ENCODE measurements around the gene SDK1.

The SDK1 gene

DNA sequence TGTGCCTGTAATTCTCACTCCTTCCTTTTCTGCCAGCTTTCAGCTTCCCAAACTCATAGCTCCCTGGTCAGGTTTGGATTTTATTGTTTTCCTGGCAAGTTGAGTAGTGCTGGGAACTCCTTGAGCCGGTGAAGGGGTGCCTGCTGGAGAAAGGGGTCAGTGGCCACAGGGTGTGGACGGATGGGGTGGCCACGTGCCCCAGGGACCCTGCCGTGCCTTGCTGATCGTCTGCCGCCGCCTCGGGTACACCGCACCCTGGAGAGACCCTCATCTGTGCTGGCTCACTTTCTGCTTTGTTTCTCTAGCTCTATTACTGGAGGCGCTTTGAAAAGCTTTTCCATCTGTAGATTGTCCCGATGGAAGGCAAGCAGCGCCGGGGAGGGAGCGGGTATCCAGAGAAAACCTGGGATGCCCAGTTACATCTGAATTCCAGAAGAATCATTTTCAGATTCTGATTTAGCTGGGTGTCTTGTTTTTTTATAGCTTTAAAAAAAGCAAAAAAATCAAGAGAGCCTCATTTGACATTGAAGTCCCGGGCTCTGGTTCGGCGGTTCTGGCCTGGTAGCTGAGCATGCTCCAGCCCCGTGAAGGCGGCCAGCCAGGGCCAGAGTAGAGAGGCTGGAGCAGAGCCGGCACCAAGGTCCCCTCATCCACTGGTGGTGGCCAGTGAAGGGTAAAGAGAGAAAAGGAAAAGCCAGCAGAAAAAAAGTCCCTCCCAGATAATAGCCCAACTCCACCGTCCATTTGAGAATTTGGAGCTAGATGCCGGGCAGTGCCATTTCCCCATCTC lies 870.1 kb downstream of the SDK1 start:
- no peak for ATAC-seq

DNA sequence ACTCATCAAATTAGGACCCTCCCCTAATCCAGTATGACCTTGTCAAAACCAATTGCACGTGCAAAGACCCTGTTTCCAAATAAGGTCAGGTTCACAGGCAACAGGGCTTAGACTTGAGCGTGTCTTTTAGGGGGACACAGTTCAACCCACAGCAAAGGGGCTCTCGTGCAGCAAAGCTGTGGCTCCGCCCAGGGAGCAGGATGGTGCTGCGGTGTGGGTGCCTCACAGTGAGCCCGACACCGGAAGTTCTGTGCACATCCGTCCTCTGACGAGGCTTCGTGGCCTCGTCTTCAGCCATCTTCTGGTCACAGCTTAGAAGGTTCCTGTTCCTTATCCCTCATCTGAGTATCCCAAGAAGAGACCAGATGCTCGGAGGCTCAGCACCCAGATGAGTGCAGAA lies 871.8 kb downstream of the SDK1 start:
- ATAC-seq = no peak

DNA sequence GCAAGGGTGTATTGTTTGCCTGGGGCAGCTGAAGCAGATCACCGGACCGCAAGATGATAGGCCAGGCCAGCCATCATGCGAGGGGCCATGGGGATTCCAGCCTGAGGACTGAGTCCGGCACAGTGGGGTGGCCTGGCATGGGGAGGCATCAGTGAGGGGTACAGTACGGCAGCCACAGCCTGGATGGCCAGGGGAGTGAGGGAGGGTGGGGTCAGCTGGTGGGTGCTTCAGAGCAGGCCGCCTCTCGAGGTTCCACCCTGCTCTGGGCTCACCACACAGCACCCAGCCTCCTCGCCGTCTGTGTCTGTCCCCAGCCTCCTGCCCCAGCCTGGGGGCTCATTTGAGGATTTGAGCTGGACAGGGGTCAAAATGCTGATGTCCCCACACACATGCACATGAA lies 872.6 kb downstream of the SDK1 start:
- ATAC-seq = no peak

DNA sequence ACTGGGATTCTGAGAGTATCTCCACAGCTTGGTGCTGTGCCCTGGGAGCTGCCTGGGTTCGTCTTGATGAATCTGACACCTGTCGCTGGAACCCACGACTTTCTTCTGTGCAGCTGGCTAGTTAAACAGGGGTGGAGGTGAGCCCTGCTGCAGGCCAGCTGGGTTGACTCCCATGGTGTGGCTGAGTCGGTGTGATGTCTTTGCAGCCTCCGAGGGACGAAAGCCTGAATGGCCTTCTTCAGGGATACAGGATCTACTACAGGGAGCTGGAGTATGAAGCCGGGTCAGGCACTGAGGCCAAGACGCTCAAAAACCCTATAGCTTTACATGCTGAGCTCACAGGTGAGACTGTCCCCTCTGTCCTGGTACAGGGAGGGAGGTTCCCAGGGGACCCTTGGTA lies 873.0 kb downstream of the SDK1 start:
- ATAC-seq = no peak

DNA sequence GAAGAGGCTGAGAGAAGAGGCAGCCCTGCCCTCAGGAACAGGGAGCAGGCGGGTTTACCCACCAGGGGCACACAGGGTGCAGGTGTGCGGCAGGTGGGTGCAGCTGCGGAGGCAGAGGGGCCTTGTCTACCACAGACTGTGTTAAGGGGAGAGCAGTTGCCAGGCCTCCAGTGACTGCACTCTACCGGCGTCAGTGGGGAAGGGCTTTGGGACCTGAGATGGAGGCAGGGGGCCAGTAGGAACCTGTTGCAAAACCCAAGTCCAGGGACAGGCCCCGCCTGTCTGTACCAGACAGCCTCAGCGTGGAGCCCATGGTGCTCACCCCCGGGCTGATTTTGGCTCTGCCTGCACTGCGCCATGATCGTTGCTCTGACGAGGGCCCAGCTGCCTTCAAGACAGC lies 873.4 kb downstream of the SDK1 start:
- no peak for ATAC-seq

DNA sequence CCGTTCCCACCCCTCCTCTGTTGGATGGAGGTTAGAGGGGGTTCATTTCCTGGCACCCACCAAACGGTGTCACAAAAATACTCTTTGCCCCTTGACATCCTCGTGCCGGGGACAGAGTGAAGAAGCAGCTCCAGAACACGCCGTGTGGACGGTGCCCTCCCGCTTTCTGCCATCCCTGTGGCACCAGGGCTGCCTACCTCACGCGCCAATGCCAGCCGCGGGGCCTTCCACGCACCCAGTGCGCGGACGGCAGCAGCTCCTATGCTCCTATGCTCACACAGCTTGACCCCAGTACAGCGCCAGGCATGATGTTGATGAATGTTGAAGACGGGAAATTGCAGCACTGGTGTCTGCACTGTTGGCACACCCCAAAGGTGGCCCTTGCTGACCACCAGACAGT lies 873.8 kb downstream of the SDK1 start:
- no peak for ATAC-seq

DNA sequence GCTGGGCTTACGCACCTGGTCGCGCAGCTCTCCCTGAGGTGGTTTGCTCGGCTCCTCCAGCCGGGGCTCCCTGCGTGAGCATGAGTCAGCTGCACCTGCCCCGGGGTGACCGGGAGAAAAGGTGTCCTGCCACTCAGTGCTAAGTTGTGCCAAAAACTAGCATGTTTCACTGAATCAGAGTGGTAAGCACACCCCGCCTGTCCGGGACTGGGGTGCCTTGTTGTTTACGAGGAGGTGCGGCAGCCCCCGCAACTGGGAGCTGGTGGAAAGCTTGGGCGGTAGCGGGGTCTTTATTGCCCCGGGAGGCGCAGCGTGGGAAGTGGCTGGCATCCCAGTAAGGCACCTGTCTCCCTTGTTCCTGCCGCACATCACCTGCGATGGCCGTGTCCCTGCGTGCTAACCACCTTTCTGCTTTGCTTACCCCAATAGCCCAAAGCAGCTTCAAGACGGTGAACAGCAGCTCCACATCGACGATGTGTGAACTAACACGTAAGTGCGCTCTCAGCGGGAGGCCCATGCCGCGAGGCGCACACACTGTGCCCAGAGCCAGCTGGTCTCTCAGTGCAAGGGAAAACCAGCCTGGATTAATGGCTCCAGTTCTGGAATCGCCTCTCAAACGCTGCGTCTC lies 874.4 kb downstream of the SDK1 start:
- ATAC-seq = no peak

DNA sequence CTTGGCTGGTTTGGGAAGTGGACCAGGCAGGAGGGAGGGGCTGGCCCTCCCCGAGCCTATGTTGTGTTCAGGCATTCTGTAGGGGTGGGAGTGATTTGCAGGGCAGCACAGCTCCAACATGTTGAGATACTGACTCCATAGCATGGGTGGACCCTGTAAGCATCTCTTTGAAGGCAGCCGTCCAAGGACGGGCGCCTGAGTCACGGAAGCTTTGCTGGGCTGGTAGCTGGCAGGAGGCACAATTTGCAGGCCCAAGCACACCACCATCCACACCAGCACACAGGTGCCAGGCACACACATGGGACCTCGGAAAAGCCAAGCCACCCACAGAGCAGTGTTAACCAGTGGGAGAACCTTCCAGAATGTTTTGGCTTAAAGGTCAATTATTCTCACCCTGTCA lies 875.9 kb downstream of the SDK1 start:
- ATAC-seq = no peak

DNA sequence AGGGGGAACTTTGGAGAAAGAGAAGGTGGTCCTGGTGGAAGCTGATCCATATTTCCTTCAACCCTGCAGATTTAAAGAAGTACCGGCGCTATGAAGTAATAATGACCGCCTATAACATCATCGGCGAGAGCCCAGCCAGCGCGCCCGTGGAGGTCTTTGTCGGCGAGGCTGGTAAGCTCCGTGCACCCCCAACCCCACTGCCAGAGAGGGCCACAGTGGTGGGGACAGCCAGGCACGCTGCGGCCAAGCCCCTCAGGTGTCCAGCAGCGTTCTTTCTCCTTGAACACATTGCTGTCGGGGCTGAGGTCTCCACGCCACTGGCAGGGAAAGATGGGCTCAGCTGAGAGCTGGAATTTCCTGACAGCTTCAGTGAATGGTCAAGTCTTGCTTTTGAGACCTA lies 877.4 kb downstream of the SDK1 start:
- ATAC-seq = no peak

DNA sequence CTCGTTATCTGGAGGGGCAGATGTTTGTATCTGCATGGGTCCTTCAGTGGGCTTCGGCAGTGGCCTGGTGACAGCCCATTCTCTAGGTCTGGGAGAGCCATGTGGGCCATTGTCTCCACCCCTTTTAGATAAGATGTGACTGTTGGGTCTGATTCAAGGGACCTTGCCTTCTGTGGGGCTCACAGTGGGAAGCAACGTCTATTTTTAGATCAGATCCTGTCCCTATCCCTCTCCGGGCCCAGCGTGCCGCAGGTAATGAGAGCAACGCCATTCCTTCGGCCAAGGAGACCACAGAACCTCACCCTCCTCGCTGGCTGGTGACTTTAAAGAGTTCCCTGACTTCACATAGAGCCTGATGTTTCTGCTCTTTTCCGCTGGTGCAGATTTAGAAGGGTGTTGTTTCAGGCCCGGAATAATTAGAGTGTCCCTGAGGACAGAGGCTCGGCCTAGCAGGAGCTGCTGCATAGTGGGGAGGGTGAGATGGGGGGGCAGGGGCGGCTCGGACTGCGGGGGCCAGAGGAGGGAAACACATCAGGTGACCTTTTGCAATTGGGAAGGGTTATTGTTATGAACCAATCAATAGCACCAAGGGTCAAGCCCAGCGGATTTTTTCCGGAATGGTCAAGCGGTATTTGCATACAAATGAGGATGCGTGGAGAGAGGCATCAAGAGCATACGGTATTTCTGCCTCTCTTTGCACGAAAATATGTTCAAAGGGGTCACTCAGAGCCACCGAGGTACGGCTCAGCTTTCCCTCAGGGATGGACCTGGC lies 878.0 kb downstream of the SDK1 start:
- ATAC-seq = no peak

DNA sequence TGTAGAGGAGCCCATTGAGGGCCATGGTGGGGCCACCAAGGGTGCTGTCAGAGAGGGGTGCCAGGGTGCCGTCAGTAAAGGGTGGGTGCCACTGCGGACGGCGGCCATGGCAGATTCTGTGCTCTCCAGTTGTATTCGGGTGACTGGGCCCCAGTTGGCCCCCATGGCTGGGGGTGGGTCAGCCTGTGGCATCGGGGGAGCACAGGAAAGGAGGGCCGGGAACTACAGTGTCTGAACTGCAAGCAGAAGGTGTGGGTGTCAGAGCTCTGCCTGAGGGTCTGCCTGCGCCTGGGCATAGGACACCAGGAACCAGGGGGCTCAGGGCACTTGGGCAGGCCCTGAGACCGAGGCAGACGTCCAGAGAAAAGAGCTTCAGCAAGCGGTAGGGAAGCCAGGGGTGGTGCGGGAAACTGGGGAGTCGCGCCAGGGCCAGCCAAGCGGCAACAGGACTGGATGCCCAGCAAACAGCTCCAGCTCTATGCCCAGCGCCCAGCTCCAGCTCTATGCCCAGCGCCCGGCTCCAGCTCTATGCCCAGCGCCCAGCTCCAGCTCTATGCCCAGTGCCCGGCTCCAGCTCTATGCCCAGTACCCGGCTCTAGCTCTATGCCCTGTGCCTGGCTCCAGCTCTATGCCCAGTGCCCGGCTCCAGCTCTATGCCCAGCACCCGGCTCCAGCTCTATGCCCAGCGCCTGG lies 878.8 kb downstream of the SDK1 start:
- no peak for ATAC-seq

DNA sequence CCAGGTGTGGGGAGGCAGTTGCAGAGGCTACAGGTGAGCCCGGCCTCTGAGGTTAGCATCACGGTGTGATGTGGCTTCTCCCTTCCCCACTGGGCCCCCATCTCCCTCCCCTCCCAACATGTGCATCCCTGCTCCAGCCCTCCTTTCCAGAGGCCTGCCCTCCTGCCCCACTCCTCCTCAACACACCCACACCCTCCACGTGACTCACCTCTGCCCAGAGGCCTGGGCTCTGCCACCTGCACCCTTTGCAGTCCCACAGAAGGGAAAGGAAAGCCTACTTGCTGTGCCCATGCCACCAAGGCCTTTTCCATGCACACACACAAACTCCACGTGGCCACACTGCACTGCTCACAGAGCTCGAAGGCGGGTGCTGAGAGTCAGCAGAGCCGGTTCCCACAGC lies 880.4 kb downstream of the SDK1 start:
- ATAC-seq = no peak

DNA sequence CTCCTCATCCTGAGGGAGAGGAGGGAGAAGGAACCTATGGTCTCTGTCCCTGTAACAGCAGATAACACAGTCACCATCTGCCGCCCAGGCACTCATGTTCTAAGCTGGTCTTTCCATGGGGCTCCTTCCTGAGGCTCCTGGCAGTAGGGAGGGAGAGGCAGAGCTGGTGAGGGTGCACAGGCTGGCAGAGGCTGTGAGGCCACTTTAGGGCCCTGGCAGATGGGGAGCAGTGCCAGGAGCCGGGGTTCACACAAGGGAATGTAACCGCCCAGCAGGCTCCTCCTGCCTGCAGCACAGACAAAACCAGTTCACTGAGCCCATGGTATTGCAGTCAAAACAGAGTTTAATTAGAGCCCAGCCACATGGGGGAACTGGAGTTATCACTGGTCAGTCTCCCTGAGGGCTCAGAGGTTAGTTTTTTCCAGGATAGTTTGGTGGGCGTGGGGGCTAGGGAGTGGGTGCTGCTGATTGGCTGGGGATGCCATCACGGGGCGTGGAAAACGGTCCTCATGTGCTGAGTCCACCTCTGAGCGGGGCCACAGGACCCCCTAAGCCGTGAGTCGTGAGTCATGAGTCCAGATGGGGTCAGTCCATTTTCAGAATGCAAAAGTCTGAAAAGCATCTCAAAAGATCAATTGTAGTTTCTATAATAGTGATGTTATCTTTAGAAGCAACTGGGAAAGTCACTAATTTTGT lies 881.7 kb downstream of the SDK1 start:
- no peak for ATAC-seq

DNA sequence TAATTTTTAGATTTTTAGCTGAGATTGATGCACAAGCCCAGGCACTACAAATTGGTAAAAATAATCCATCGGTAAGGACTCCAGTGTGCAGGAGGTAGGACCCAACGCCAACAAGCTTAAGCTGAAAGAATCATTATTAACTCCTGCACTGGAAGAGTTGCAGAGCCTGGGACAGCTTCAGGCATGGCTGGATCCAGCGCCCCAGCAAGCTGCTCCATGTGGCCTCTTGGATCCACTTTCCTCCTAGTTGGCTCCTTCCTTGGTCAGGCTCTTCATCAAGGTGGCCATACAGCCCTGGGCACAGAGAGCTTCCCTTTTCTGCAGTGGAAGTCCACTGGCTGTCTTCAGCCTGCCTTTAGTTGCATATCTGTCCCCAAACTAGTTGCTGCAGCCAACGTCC lies 883.6 kb downstream of the SDK1 start:
- ATAC-seq = no peak

DNA sequence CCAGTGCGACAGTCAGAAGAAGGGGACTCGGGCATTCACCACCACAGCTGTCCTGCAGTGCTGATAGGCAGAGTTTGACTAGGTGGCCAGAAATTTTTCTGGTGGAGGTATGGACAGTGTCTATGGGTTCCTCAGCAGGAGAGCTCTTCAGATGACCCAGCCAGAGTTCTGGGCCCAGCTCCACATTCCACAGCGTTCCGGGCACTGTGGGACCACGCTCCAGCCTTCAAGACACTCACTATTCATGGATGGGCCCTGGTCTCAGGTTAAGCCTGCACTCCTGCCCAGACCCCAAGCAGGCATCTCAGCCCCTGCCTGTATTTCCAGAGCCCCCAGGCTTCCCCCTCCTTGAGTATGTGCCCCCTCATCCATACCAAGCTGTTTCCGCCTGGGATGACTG lies 884.1 kb downstream of the SDK1 start:
- ATAC-seq = no peak

DNA sequence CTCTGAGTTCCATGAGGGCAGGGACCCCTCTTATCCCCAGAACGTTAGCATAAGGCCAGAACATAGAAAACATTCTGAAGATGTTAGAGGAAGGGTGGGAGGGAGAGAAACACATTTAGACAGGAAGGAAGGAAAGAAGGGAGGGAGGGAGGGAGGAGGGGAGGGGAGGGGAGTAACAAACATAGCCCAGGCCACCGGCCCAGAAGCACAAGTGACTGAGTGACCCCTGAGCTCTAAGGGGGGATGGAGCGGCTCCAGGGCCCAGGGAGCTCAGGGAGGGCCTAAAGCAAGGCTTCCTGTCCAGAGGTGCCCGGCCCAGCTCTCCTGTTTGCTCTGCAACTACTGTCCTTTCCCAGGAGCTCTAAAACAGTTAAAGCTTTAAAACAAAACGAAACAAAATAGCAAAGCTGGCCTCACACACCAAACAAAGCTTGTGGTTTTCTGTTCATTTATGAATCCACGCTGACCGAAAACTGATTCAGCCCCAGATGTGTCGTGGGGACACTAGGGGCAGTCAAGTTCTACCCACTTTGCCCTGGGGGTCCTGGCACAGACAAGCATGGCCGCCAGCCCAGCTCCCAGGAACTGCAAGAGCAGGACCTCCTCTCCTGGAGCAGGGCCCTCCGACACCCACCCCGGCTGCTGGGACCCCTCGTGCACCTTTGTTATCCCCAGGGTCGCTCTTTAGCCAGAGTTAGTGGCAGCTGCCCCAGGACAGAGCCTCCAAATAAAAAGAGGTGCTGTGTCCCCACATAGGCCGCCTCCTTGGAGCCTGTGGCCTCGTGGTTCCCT lies 884.9 kb downstream of the SDK1 start:
- no peak for ATAC-seq

DNA sequence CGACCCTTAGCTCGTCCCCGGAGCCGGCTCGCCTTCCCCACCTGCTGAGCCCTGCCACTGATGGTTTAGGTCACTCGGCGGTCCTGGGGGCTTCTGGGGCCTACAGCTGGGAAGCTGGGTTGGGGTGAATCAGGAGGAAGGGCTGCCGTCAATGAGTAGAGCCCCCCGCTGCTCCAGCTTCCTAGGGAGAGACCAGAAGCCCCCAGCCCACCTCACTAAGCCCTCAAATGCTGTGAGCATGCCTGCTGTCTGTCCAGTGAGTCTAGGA lies 885.4 kb downstream of the SDK1 start:
- ATAC-seq = no peak

DNA sequence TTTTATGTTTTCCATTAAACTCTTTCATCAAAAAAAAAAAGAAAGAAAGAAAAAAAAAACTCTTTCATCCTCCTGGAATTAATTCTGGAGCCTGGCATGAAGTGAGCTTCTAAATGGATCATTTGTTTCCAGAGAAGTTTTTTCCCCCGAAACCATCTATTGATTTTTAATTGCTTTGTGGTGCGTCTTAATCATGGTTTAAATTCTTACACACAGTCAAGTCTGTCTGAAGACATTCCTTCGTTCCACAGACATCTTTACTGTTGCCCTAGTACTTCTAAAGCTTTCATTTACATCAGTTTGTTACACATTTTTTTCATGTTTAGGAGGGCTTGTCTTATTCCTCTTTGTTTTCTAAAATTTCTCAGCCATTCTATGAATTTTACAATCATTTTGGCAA lies 887.6 kb downstream of the SDK1 start:
- no peak for ATAC-seq

DNA sequence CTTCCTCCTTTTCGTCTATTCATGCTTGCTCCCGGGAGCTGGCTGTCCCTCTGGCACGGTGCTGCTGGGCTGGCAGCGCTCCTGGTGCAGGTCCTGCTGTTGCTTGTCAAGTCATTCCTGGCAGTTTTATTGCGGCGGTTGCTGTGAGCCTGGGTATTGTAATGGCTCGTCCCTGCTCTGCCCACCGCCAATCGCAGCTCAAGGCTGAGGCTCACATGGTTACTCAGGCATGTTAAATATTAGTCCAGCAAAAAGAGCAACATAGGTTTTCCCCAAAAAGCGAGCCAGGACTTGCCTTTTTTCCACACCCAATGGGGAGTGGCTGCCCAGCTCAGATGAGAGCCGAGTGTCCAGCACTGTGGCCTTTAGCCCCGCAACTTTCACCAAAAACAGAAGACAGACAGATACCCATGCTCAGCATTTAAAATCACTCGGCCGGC lies 888.1 kb downstream of the SDK1 start:
- ATAC-seq = no peak

DNA sequence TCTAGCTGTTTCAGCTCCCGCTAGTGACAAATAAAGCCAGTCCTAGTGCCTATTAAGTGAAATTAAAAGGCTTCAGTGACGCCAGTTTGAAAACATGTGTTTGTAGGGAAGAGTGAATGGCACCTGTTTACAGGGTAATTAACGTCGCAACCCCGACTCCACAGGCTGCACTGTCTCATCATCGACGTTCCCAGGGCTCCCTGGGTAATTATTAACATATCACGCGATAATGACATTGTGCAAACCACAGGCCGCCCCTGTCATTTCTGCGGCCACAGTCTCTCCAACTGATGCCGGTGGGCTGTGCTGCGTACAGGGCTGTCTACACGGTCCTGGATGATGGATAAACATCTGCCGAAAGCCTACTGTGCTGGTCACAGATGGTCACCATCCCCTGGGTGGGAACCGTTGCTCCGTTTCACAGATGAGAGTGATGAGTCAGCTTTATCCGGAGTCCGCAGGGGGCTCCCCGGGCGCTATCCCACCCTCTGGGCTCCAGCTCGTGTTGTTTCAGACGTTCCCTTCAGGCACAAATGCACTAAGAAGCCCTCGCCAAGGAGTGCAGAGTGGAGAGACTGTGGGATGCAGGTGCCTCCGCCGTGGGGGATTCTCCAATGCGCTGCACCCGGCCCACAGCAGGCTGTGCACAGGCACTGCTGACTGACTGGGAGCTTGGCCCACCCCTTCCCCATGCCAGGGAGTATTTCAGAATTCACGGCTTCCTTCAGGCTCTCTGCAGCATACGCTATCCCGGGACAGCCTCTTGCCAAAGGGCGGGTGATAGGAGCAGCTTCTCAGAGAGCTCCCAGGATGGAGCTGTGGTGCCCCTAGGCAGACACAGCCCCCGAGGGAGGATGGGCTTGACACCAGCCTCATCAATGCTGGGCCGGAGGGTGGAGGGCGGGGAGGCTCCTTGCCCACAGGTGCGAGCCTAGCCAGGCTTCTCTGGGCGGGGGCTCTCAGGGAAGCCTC lies 889.2 kb downstream of the SDK1 start:
- no peak for ATAC-seq

DNA sequence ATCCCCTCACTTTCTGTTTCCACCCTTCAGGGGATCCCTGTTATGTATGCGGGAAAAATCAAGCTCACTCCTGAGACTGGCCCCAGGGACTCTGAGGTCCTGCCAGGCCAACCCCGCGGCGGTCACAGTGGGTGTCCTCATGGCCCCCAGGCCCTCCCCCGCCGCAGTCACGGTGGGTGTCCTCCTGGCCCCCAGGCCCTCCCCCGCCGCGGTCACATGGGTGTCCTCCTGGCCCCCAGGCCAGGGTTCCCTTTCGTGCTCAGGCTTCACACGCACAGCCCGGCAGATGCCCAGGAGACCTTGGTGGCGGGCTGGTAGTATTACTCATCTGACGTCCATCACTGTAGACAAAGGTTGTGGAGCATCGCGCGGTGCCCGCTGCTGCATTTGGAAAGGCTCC lies 890.0 kb downstream of the SDK1 start:
- no peak for ATAC-seq
